ENCODE data around the gene RALB.

- no peak for TF ChIP-seq CTCF (IDR thresholded peaks at IDR 0.05)
- TF ChIP-seq POLR2AphosphoS5 (IDR thresholded peaks at IDR 0.05), result no peak
- TF ChIP-seq EP300 (IDR thresholded peaks at IDR 0.05), result no peak
Measured at GRCh38 chr2:120334068-120334467, 81.4 kb downstream of the RALB start.

Data from upper lobe of left lung (tissue), 4 donors.